ENCODE measurements around the gene KLK3.
"Not testable (repeated sequence)": the region's sequence is repeated elsewhere in the genome, so short reads cannot be mapped to it uniquely, and the experiment has no call there.

KLK3 gene

GRCh38 chr19:50861496-50862286 lies 7.0 kb downstream of the KLK3 start:
- no peak for DNase-seq (ENCODE audit: low read depth)

DNA sequence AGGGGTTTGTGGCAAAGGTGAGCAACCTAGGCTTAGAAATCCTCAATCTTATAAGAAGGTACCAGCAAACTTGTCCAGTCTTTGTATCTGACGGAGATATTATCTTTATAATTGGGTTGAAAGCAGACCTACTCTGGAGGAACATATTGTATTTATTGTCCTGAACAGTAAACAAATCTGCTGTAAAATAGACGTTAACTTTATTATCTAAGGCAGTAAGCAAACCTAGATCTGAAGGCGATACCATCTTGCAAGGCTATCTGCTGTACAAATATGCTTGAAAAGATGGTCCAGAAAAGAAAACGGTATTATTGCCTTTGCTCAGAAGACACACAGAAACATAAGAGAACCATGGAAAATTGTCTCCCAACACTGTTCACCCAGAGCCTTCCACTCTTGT lies 14.8 kb downstream of the KLK3 start:
- no peak for DNase-seq (ENCODE audit: low read depth)

GRCh38 chr19:50870417-50871089 lies 15.8 kb downstream of the KLK3 start:
- peak; percentile 10 for DNase-seq (ENCODE audit: low read depth)

DNA sequence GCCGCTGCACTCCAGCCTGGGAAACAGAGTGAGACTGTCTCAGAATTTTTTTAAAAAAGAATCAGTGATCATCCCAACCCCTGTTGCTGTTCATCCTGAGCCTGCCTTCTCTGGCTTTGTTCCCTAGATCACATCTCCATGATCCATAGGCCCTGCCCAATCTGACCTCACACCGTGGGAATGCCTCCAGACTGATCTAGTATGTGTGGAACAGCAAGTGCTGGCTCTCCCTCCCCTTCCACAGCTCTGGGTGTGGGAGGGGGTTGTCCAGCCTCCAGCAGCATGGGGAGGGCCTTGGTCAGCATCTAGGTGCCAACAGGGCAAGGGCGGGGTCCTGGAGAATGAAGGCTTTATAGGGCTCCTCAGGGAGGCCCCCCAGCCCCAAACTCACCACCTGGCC lies 18.3 kb downstream of the KLK3 start, which contains the start of gene KLK2:
TSS of gene KLK2 (plus strand) at position 384 of the 400 bp plus-strand sequence. CDS start 35 bp downstream, outside the sequence.
- no peak for DNase-seq (ENCODE audit: low read depth)

DNA sequence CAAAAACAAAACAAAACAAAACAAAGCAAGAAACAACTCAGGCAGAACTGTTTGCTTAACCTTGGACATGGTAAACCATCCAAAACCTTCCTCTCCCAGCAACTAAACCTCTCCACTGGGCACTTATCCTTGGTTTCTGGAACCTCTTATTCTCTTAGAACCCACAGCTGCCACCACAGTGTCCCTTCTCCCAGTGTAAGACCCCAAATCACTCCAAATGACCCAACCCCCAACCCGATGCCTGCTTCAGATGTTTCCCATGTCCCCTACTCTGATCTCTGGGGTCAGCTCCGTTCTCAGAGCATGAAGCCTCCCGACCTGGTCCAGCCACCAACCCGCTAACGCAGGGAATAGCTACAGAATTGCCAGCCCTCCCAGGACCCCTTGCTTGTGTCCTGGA lies 19.5 kb downstream of the KLK3 start:
- no peak for DNase-seq (ENCODE audit: low read depth)

GRCh38 chr19:50875795-50876422 lies 21.2 kb downstream of the KLK3 start:
- DNase-seq (ENCODE audit: low read depth) = no peak

GRCh38 chr19:50876456-50876855 lies 21.7 kb downstream of the KLK3 start:
- DNase-seq (ENCODE audit: low read depth) = no peak

- DNase-seq (ENCODE audit: low read depth) = no peak
Measured at GRCh38 chr19:50877338-50877737, 22.6 kb downstream of the KLK3 start.

GRCh38 chr19:50878851-50879250 lies 24.1 kb downstream of the KLK3 start:
- no peak for DNase-seq (ENCODE audit: low read depth)

GRCh38 chr19:50880241-50880640 lies 25.5 kb downstream of the KLK3 start:
- DNase-seq (ENCODE audit: low read depth) = no peak

GRCh38 chr19:50882188-50882587 lies 27.5 kb downstream of the KLK3 start:
- DNase-seq (ENCODE audit: low read depth) = no peak

DNA sequence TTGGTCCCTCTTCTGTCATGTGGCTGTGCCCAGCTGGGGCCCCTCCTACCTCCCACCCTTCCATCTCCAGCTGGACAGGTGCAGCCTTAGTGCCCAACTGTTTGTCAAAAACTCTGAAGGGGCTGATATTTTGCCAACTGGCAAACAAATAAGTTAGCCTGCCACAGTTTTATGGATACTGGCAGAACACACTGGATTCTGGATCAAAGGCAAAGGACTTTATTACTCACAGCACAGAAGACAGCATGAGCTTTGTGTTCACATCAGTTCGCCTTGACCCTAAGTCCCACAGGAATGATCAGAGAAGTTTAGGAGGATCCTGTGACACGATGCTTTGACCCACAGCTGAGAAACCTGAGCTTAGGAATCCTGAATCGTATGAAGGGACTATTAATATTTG lies 34.9 kb downstream of the KLK3 start:
- DNase-seq (ENCODE audit: low read depth) = no peak

- peak; percentile 7 for DNase-seq (ENCODE audit: low read depth)
Measured at GRCh38 chr19:50890422-50891252, 35.9 kb downstream of the KLK3 start.

GRCh38 chr19:50891253-50891625 lies 36.5 kb downstream of the KLK3 start:
- no peak for DNase-seq (ENCODE audit: low read depth)

- no peak for DNase-seq (ENCODE audit: low read depth)
Measured at GRCh38 chr19:50893047-50893736, 38.5 kb downstream of the KLK3 start.

DNA sequence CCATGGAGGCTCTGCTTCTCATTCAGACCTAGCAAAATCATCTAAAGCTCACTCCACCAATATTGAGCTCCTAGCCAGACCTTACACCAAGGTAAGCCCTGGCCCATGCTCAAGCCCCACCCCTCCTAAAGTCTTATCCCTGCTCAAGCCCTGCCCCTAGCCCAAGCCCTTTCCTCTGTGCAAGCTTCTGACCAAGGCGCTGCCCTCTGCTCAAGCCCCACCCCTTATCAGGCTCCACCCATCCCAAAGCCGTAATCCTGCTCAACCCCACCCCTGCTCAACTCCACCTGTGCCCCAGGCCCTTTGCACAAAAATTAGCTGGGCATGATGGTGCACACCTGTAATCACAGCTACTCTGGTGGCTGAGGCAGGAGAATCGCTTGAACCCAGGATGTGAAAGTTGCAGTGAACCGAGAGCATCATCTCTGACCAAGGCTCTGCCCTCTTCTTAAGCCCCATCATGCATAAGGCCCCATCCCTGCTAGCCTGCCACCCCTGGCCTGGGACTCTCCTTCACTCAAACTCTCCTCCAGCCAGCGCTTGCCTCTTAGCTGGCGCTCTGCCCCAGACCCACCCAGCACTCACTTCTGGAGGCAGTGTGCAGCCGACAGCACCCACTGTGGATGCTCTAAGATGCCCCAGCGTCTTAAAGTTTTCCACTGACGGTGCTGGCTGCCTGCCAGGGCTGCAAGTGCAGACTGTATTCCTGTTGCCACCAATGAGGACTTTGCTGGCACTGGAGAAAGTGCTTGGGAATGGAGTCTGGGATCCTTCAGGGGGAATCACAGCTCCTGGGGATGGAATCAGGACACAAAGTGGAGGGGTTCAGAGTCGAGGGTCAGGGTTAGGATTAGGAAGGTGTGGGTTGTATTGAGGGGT lies 40.0 kb downstream of the KLK3 start:
- no peak for DNase-seq (ENCODE audit: low read depth)

DNA sequence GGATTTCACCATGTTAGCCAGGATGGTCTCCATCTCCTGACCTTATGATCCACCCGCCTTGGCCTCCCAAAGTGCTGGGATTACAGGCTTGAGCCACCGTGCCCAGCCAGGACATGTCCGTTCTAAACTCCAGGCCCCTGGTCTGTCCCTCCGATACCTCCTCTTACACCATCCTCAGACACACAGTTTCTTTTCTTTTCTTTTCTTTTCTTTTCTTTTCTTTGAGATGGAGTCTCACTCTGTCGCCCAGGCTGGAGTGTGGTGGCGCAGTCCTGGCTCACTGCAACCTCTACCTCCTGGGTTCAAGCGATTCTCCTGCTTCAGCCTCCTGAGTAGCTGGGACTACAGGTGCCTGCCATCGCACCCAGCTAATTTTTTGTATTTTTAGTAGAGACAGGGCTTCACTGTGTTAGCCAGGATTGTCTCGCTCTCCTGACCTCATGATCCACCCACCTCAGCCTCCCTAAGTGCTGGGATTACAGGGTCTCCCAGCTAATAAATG lies 41.4 kb downstream of the KLK3 start:
- not testable (repeated sequence) for DNase-seq (ENCODE audit: low read depth)

- DNase-seq (ENCODE audit: low read depth) = peak; percentile 16
Measured at GRCh38 chr19:50896591-50897190, 42.0 kb downstream of the KLK3 start.

GRCh38 chr19:50897191-50897607 lies 42.5 kb downstream of the KLK3 start:
- no peak for DNase-seq (ENCODE audit: low read depth)

DNA sequence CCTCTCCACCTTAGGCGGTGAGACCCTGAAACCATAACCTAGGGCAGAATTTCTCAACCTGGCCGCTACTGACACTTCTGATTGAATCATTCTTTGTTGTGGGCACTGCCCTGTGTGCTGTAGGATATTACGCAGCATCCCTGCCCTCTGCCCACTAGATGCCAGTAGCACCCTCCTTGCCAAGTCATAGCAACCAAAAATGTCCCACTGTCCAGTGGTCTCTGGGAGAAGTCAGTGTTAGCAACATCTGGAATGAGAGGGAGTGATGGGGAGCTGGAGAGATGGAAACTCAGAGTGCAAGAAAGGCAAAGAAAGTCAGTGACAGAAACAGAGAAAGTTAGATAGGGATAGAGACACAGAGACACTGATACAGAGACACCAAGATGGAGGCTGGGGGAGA lies 42.9 kb downstream of the KLK3 start:
- DNase-seq (ENCODE audit: low read depth) = no peak

Data from amniotic epithelial cell (primary cell).